Measurements from ENCODE around the gene VAT1.
"Not testable (repeated sequence)": the region's sequence is repeated elsewhere in the genome, so short reads cannot be mapped to it uniquely, and the experiment has no call there.

Gene VAT1

GRCh38 chr17:43006639-43007551 is 15.3 kb downstream of the VAT1 start, which contains the start of gene IFI35:
Gene IFI35 (plus strand): TSS chr17:43006784. CDS start chr17:43006948, 164 bp downstream.
- in situ Hi-C loops (cut with MboI; ENCODE audit: low sequenced_read_pairs, unreplicated experiment) = no loop called here
- DNase-seq (ENCODE audit: low spot score) = peak; percentile 89
- TF ChIP-seq CTCF (IDR thresholded peaks at IDR 0.05; ENCODE audit: borderline replicate concordance, control extremely low read depth, extremely low read depth, insufficient read depth, missing control alignments) = peak; percentile 55

- no peak for TF ChIP-seq CTCF (IDR thresholded peaks at IDR 0.05; ENCODE audit: borderline replicate concordance, control extremely low read depth, extremely low read depth, insufficient read depth, missing control alignments)
- DNase-seq (ENCODE audit: low spot score) = no peak
- in situ Hi-C loops (cut with MboI; ENCODE audit: low sequenced_read_pairs, unreplicated experiment) = no loop called here
Measured at GRCh38 chr17:43003542-43004172, 18.5 kb downstream of the VAT1 start.

GRCh38 chr17:43000894-43001293 is 21.3 kb downstream of the VAT1 start:
- DNase-seq (ENCODE audit: low spot score); in situ Hi-C loops (cut with MboI; ENCODE audit: low sequenced_read_pairs, unreplicated experiment): not testable (repeated sequence)

GRCh38 chr17:42999003-42999525 is 23.1 kb downstream of the VAT1 start:
- no peak for TF ChIP-seq CTCF (IDR thresholded peaks at IDR 0.05; ENCODE audit: borderline replicate concordance, control extremely low read depth, extremely low read depth, insufficient read depth, missing control alignments)
- no peak for DNase-seq (ENCODE audit: low spot score)
- in situ Hi-C loops (cut with MboI; ENCODE audit: low sequenced_read_pairs, unreplicated experiment) = no loop called here

- peak; percentile 95 for DNase-seq (ENCODE audit: low spot score)
- in situ Hi-C loops (cut with MboI; ENCODE audit: low sequenced_read_pairs, unreplicated experiment) = no loop called here
- peak; percentile 79 for TF ChIP-seq CTCF (IDR thresholded peaks at IDR 0.05; ENCODE audit: borderline replicate concordance, control extremely low read depth, extremely low read depth, insufficient read depth, missing control alignments)
Measured at GRCh38 chr17:42997984-42998938, 23.9 kb downstream of the VAT1 start, which contains the start of gene RPL27. Gene RPL27 (plus strand): TSS chr17:42998419. CDS start chr17:42998751, 332 bp downstream.

GRCh38 chr17:42997390-42997983 is 24.7 kb downstream of the VAT1 start:
- no peak for DNase-seq (ENCODE audit: low spot score)
- no peak for TF ChIP-seq CTCF (IDR thresholded peaks at IDR 0.05; ENCODE audit: borderline replicate concordance, control extremely low read depth, extremely low read depth, insufficient read depth, missing control alignments)
- in situ Hi-C loops (cut with MboI; ENCODE audit: low sequenced_read_pairs, unreplicated experiment) = no loop called here

- DNase-seq (ENCODE audit: low spot score); in situ Hi-C loops (cut with MboI; ENCODE audit: low sequenced_read_pairs, unreplicated experiment): not testable (repeated sequence)
Measured at GRCh38 chr17:42993913-42994312, 28.3 kb downstream of the VAT1 start.

All from GM13976 (cell line).